ENCODE measurements around the gene NXPE1. TPM values are rescaled to one million over a fixed set of nuclear protein-coding genes. Genes with fewer than 3 reads are reported as not detected.

The NXPE1 gene
- polyA plus RNA-seq, 1 of the 3 experiments (the other 2 are of a cell fraction), result not detected

- no peaks in the 10 kb centered on the region for H3K9me2 ChIP-seq
- no peak overlapping the region for H3K27ac ChIP-seq (ENCODE audit: low read depth in 2 of 2, low read length in 1 of 2)
- ChIA-PET CTCF (no interaction called here), POLR2A (no interaction called here)
- H3K36me3 ChIP-seq (replicated peaks in 1 of 2; ENCODE audit: control insufficient read depth in 1 of 2, insufficient read depth in 2 of 2, low read length in 1 of 2), result no peaks in the 10 kb centered on the region
- no peak for TF ChIP-seq IRF3 (IDR thresholded peaks at IDR 0.05; ENCODE audit: low read depth, low read length)
- TF ChIP-seq NFIC (IDR thresholded peaks at IDR 0.05; ENCODE audit: borderline replicate concordance), result no peak
- TF ChIP-seq FOXJ3 (CRISPR knock-in tag; IDR thresholded peaks at IDR 0.05), result no peak
- TF ChIP-seq USF2 (IDR thresholded peaks at IDR 0.05; ENCODE audit: borderline replicate concordance, low read depth, low read length), result no peak
- TF ChIP-seq EZH2phosphoT487 (IDR thresholded peaks at IDR 0.05; ENCODE audit: borderline replicate concordance, low read depth), result no peak
- no peak for TF ChIP-seq TAF1 (IDR thresholded peaks at IDR 0.05; ENCODE audit: borderline replicate concordance, low read depth, low read length)
- no peak for TF ChIP-seq CHD2 (IDR thresholded peaks at IDR 0.05; ENCODE audit: low read length, partially characterized antibody)
- TF ChIP-seq TCF12 (IDR thresholded peaks at IDR 0.05), result no peak
- TF ChIP-seq RFX5 (IDR thresholded peaks at IDR 0.05; ENCODE audit: low read length), result no peak
- TF ChIP-seq GABPA (IDR thresholded peaks at IDR 0.05; ENCODE audit: low read depth), result no peak
- no peak for TF ChIP-seq REST (IDR thresholded peaks at IDR 0.05; ENCODE audit: low read depth, low read length)
- no peak for TF ChIP-seq CTCF (IDR thresholded peaks at IDR 0.05)
- no peak for TF ChIP-seq RXRA (IDR thresholded peaks at IDR 0.05; ENCODE audit: borderline replicate concordance, low read depth)
- TF ChIP-seq PBX3 (IDR thresholded peaks at IDR 0.05), result no peak
- H3K4me3 ChIP-seq (ENCODE audit: low read depth in 2 of 2, low read length in 1 of 2), result no peak overlapping the region
- no peak overlapping the region for H2AFZ ChIP-seq (ENCODE audit: low read depth)
- H4K20me1 ChIP-seq (ENCODE audit: insufficient read depth), result no peaks in the 10 kb centered on the region
- H3K27me3 ChIP-seq (ENCODE audit: insufficient read depth), result no peaks in the 10 kb centered on the region
- no peaks in the 10 kb centered on the region for H3K79me2 ChIP-seq (ENCODE audit: insufficient read depth)
- no peak for DNase-seq
- H3K4me2 ChIP-seq, result no peak overlapping the region
- no peaks in the 10 kb centered on the region for H3K4me1 ChIP-seq (ENCODE audit: control insufficient read depth in 1 of 2, insufficient read depth in 2 of 2, low read depth in 1 of 2, low read length in 1 of 2)
- no peaks in the 10 kb centered on the region for H3K9me3 ChIP-seq
- 48% methylated on average over 8 of the region's 9 CpGs for WGBS (ENCODE audit: low lambda C conversion rate)
- H3K9ac ChIP-seq, result no peak overlapping the region
- no peaks in the 10 kb centered on the region for H3F3A ChIP-seq (replicated peaks; ENCODE audit: insufficient read depth)
Measured at GRCh38 chr11:114606003-114606801, 46.5 kb upstream of the NXPE1 start.
